Tibial artery (tissue), 4 donors: ENCODE measurements around the gene FOXL1.

Experiments
- DNase-seq, 2 donors: peaks; one replicate each; pipeline ENCODE4 v3.0.0-alpha.2; 2019
- H3K27ac ChIP-seq, 2 donors: fragments of 200-600 bp; sonication (generic) in 1 of 2; 1 replicate in 1 of 2; 2 replicates in 1 of 2; pipeline ENCODE4 v1.5.1; 2018 to 2019; ENCODE audit warnings: mild to moderate bottlenecking in 1 of 2
- H3K27me3 ChIP-seq, 2 donors: fragments of 200-600 bp; sonication (generic) in 1 of 2; one replicate each; pipeline versions ENCODE4 v1.5.1 to v1.6.0; 2016 to 2019
- H3K36me3 ChIP-seq, 3 donors: fragments of 200-600 bp; sonication (generic) in 2 of 3; one replicate each; pipeline ENCODE4 v1.5.1; 2016 to 2019; ENCODE audit warnings: mild to moderate bottlenecking in 2 of 3
- H3K4me1 ChIP-seq, 4 donors: fragments of 200-600 bp; sonication (generic) in 2 of 4; 1 replicate in 3 of 4; 2 replicates in 1 of 4; pipeline ENCODE4 v1.5.1; 2016 to 2019
- H3K4me3 ChIP-seq, 2 donors: fragments of 200-600 bp; sonication (generic) in 1 of 2; 1 replicate in 1 of 2; 2 replicates in 1 of 2; pipeline ENCODE4 v1.5.1; 2018 to 2019; ENCODE audit warnings: mild to moderate bottlenecking in 2 of 2
- H3K9me3 ChIP-seq, 3 donors: fragments of 200-600 bp; sonication (generic) in 1 of 3; one replicate each; pipeline ENCODE4 v1.5.1; 2016 to 2019
- intact Hi-C: fragments of 100-400 bp; cut with DNase I; formaldehyde crosslinking; loops from one replicate; pipeline ENCODE4 v1.15.0; 2023; ENCODE audit warnings: low total_unique reads
- TF ChIP-seq, protein P1 (sequence below), 2 experiments: fragments of 200-600 bp in 1 of 2; fragments of 450-650 bp in 1 of 2; IDR thresholded peaks; one replicate each; pipeline ENCODE4 v1.5.1; 2017 to 2019; ENCODE audit warnings: antibody characterized with exemption in 2 of 2, mild to moderate bottlenecking in 1 of 2, moderate library complexity in 1 of 2

FOXL1 gene

GRCh38 chr16:86549893-86550190 is 28.5 kb upstream of the FOXL1 start:
- TF ChIP-seq, protein P1, sequence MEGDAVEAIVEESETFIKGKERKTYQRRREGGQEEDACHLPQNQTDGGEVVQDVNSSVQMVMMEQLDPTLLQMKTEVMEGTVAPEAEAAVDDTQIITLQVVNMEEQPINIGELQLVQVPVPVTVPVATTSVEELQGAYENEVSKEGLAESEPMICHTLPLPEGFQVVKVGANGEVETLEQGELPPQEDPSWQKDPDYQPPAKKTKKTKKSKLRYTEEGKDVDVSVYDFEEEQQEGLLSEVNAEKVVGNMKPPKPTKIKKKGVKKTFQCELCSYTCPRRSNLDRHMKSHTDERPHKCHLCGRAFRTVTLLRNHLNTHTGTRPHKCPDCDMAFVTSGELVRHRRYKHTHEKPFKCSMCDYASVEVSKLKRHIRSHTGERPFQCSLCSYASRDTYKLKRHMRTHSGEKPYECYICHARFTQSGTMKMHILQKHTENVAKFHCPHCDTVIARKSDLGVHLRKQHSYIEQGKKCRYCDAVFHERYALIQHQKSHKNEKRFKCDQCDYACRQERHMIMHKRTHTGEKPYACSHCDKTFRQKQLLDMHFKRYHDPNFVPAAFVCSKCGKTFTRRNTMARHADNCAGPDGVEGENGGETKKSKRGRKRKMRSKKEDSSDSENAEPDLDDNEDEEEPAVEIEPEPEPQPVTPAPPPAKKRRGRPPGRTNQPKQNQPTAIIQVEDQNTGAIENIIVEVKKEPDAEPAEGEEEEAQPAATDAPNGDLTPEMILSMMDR (IDR thresholded peaks at IDR 0.05): no peak
- H3K36me3 ChIP-seq: peaks cover 25 to 68% (median 51%) of the 10 kb centered on the region in 3 donors
- H3K9me3 ChIP-seq: no peaks in the 10 kb centered on the region
- DNase-seq: no peak
- H3K27ac ChIP-seq: no peak overlapping the region
- H3K27me3 ChIP-seq: no peaks in the 10 kb centered on the region
- peaks cover 0 to 22% (median 10%) of the 10 kb centered on the region in 4 donors for H3K4me1 ChIP-seq
- no peak overlapping the region for H3K4me3 ChIP-seq
- intact Hi-C loops: no loop called here

GRCh38 chr16:86550281-86550680 is 28.1 kb upstream of the FOXL1 start:
- peaks cover 23 to 63% (median 46%) of the 10 kb centered on the region in 3 donors for H3K36me3 ChIP-seq
- DNase-seq: no peak
- TF ChIP-seq, protein P1 (IDR thresholded peaks at IDR 0.05): no peak
- intact Hi-C loops: no loop called here
- no peak overlapping the region for H3K4me3 ChIP-seq
- no peaks in the 10 kb centered on the region for H3K27me3 ChIP-seq
- no peak overlapping the region for H3K27ac ChIP-seq
- no peaks in the 10 kb centered on the region for H3K9me3 ChIP-seq
- peaks cover 0 to 21% (median 11%) of the 10 kb centered on the region in 4 donors for H3K4me1 ChIP-seq

GRCh38 chr16:86553356-86553755 is 25.0 kb upstream of the FOXL1 start:
- DNase-seq: peak in 1 of 2 donors; percentile 58
- TF ChIP-seq, protein P1 (IDR thresholded peaks at IDR 0.05): no peak
- Histone ChIP-seq H3K36me3 (peaks cover 7 to 34% (median 26%) of the 10 kb centered on the region in 3 donors), H3K9me3 (no peaks in the 10 kb centered on the region), H3K4me1 (peaks cover 4 to 24% (median 16%) of the 10 kb centered on the region in 4 donors), H3K27me3 (no peaks in the 10 kb centered on the region), H3K4me3 (no peak overlapping the region), H3K27ac (no peak overlapping the region)
- intact Hi-C loops: no loop called here

GRCh38 chr16:86554599-86554916 is 23.8 kb upstream of the FOXL1 start:
- Histone ChIP-seq H3K27ac (peak overlapping the region; percentile 85 to 88), H3K27me3 (no peaks in the 10 kb centered on the region), H3K36me3 (peaks cover 3 to 28% (median 16%) of the 10 kb centered on the region in 3 donors), H3K4me3 (peak overlapping the region; percentile 76 to 83), H3K9me3 (no peaks in the 10 kb centered on the region), H3K4me1 (peaks cover 4 to 27% (median 16%) of the 10 kb centered on the region in 4 donors)
- intact Hi-C loops: no loop called here
- DNase-seq: no peak
- TF ChIP-seq, protein P1 (IDR thresholded peaks at IDR 0.05): no peak

DNA sequence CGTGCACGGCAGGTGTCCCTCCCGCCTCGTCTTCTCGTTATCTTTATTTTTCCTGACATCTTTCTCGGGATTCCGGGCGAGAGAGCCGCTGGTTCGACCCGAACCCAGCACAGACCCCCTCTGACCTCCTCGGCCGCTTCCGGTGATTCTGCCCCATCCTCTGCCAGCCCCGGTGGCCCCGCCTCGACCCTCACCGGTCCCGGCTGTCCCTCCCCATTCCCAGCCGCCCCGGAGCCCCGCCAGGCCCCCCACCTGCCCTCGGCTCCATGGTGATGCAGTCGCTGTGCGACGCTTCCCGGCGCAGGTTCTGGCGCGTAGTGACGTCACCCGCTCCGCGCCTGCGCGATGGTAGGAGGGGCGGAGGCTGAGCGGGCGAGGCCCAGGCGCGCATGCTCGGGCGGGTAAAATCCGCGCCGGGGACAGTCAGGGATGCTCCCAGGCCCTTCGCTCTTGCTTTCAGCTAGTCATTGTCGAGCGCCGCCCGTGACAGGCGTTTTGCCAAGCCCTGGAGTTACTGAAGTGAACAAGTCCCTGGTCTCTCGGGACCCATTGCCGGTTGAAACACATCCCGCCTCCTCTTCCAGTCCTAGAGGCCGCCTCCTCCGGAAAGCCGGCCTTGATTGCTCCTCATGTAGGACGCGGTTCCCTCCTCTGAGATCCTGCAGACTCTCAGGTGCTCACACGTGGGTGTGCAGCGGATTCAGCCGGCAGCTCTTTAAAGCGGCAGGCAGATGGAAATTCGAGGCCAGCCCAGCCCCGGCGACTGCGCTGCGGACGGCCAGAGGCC is 23.2 kb upstream of the FOXL1 start, which contains the start of gene MTHFSD:
Gene MTHFSD (minus strand): TSS at position 319 of the 787 bp plus-strand sequence. CDS start 51 bp downstream, at position 268.
- Histone ChIP-seq H3K27ac (peak within 1 kb of the TSS; percentile 85 to 88), H3K4me1 (peaks cover 4 to 27% (median 16%) of the 10 kb centered on the region in 4 donors), H3K27me3 (no peaks in the 10 kb centered on the region), H3K9me3 (no peaks in the 10 kb centered on the region), H3K4me3 (peak within 1 kb of the TSS; percentile 76 to 83), H3K36me3 (peaks cover 0 to 22% (median 10%) of the 10 kb centered on the region in 3 donors)
- peak; percentile 89 to 95 for DNase-seq
- TF ChIP-seq, protein P1 (IDR thresholded peaks at IDR 0.05): no peak
- intact Hi-C loops: no loop called here
